ENCODE measurements around the gene TEKTIP1.

DNA sequence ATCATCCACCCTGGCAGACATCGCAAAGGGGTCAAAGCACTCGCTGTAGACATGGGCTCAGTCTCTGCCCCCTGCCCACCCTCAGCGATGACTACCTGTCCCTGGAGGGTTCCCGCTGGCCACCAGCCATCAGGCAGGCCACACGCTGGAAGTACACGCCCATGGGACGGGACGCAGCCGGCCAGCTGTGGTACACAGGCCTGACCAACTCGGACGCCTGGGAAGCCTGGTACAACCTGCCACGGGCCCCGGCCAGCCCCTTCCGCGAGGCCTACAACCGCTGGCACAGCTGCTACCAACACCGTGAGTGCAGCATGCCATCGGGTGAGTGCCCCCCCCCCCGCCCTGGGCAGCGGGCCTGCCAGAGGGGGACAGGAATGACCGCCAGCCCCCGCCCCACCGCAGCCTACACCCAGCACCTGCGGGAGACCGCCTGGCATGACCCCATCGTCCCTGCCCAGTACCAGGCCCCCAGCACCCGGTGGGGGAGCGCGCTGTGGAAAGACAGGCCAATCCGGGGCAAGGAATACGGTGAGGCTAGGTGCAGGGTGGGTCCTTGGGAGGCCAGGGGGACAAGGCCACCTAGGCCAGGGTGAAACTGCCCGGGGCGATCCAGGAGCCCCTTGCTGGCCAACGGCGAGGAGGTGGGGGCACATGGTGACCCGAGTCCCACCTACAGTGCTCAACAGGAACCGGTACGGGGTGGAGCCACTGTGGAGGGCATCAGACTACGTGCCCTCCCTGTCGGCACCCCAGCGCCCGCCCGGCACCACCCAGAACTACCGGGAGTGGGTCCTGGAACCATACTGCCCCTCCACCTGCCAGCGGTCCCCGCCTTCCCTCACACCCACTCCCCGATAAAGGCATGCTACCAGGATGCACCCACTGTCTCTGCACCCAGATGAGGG is 4.4 kb downstream of the TEKTIP1 start:
- TF ChIP-seq, protein P1, sequence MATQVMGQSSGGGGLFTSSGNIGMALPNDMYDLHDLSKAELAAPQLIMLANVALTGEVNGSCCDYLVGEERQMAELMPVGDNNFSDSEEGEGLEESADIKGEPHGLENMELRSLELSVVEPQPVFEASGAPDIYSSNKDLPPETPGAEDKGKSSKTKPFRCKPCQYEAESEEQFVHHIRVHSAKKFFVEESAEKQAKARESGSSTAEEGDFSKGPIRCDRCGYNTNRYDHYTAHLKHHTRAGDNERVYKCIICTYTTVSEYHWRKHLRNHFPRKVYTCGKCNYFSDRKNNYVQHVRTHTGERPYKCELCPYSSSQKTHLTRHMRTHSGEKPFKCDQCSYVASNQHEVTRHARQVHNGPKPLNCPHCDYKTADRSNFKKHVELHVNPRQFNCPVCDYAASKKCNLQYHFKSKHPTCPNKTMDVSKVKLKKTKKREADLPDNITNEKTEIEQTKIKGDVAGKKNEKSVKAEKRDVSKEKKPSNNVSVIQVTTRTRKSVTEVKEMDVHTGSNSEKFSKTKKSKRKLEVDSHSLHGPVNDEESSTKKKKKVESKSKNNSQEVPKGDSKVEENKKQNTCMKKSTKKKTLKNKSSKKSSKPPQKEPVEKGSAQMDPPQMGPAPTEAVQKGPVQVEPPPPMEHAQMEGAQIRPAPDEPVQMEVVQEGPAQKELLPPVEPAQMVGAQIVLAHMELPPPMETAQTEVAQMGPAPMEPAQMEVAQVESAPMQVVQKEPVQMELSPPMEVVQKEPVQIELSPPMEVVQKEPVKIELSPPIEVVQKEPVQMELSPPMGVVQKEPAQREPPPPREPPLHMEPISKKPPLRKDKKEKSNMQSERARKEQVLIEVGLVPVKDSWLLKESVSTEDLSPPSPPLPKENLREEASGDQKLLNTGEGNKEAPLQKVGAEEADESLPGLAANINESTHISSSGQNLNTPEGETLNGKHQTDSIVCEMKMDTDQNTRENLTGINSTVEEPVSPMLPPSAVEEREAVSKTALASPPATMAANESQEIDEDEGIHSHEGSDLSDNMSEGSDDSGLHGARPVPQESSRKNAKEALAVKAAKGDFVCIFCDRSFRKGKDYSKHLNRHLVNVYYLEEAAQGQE (IDR thresholded peaks at IDR 0.05; ENCODE audit: insufficient read depth in 1 of 2, low read depth in 2 of 2, low read length in 2 of 2) = no peak
- TF ChIP-seq SIN3A (IDR thresholded peaks at IDR 0.05; ENCODE audit: borderline replicate concordance, insufficient read depth, low read length) = no peak
- no peak; the same call in 1 of the 2 replicates for TF ChIP-seq POLR2AphosphoS5 (IDR thresholded peaks at IDR 0.05; ENCODE audit: low read depth, low read length)

Data from PFSK-1 (cell line).